CD14-positive monocyte (primary cell): ENCODE results near the gene MGARP. TPM values are rescaled to one million over a fixed set of nuclear protein-coding genes. Genes with fewer than 3 reads are reported as not detected.

Source experiments
- DNase-seq, 3 donors: peaks; one replicate each; pipeline ENCODE4 v3.0.0-alpha.2; 2011 to 2022
- H2AFZ ChIP-seq: 2 replicates; pipeline ENCODE4 v1.6.0; 2012; ENCODE audit warnings: mild to moderate bottlenecking, low read depth, low read length, inconsistent platforms; ENCODE audit not compliant: insufficient read depth, poor library complexity, severe bottlenecking
- H3K27ac ChIP-seq, 2 donors: 1 replicate in 1 of 2; 2 replicates in 1 of 2; pipeline ENCODE4 v1.5.1; 2012 to 2013; ENCODE audit warnings: low read length in 2 of 2, control low read depth in 1 of 2, inconsistent platforms in 1 of 2, low read depth in 1 of 2, mild to moderate bottlenecking in 1 of 2
- H3K27me3 ChIP-seq, 2 donors: one replicate each; pipeline versions ENCODE4 v1.6.0 to v1.6.1; 2011 to 2013; ENCODE audit warnings: low read length in 2 of 2; ENCODE audit not compliant: control insufficient read depth in 2 of 2, insufficient read depth in 2 of 2
- H3K36me3 ChIP-seq, 2 donors: replicated peaks in 1 of 2; 1 replicate in 1 of 2; 2 replicates in 1 of 2; pipeline versions ENCODE4 v1.5.1 to v1.6.1; 2012 to 2013; ENCODE audit warnings: low read length in 2 of 2, control low read depth in 1 of 2, inconsistent platforms in 1 of 2, mild to moderate bottlenecking in 1 of 2; ENCODE audit not compliant: insufficient read depth in 2 of 2, control insufficient read depth in 1 of 2
- H3K4me1 ChIP-seq, 2 donors: 1 replicate in 1 of 2; 2 replicates in 1 of 2; pipeline versions ENCODE4 v1.5.1 to v1.6.1; 2012 to 2013; ENCODE audit warnings: low read length in 2 of 2, control low read depth in 1 of 2, inconsistent platforms in 1 of 2, mild to moderate bottlenecking in 1 of 2, moderate library complexity in 1 of 2; ENCODE audit not compliant: insufficient read depth in 2 of 2, control insufficient read depth in 1 of 2
- H3K4me2 ChIP-seq: replicated peaks from 2 replicates; pipeline ENCODE3; 2012; ENCODE audit warnings: low read length, moderate library complexity, mild to moderate bottlenecking; ENCODE audit not compliant: poor library complexity, severe bottlenecking; ENCODE audit errors: extremely low read depth
- H3K4me3 ChIP-seq, 3 experiments: fragments of 200-600 bp in 1 of 3; sonication (generic) in 1 of 3; replicated peaks in 1 of 3; 1 replicate in 2 of 3; 2 replicates in 1 of 3; pipeline ENCODE4 v1.5.1; 2011 to 2013; ENCODE audit warnings: low read length in 3 of 3, mild to moderate bottlenecking in 3 of 3, control low read depth in 2 of 3, low read depth in 2 of 3, inconsistent platforms in 1 of 3, moderate library complexity in 1 of 3
- H3K79me2 ChIP-seq: 2 replicates; pipeline ENCODE4 v1.6.0; 2012; ENCODE audit warnings: mild to moderate bottlenecking, control low read depth, inconsistent platforms, low read length, moderate library complexity; ENCODE audit not compliant: insufficient read depth
- H3K9ac ChIP-seq: 2 replicates; pipeline ENCODE4 v1.6.0; 2017; ENCODE audit warnings: low read length, mild to moderate bottlenecking; ENCODE audit not compliant: insufficient read depth, poor library complexity, severe bottlenecking
- H3K9me3 ChIP-seq, 2 donors: replicated peaks in 1 of 2; 1 replicate in 1 of 2; 2 replicates in 1 of 2; pipeline versions ENCODE4 v1.5.1 to v1.6.1; 2012 to 2013; ENCODE audit warnings: low read length in 2 of 2, control low read depth in 1 of 2; ENCODE audit not compliant: control insufficient read depth in 1 of 2, insufficient read depth in 1 of 2
- H4K20me1 ChIP-seq: 2 replicates; pipeline ENCODE4 v1.6.0; 2012; ENCODE audit warnings: mild to moderate bottlenecking, low read length, control low read depth, moderate library complexity; ENCODE audit not compliant: insufficient read depth
- H3K27ac Mint-ChIP-seq, 7 donors: one replicate each; pipeline ENCODE4 v1.8.0; 2020; ENCODE audit warnings: mild to moderate bottlenecking in 7 of 7, mixed read lengths in 7 of 7, moderate library complexity in 6 of 7, inconsistent platforms in 2 of 7
- H3K27me3 Mint-ChIP-seq, 3 donors: one replicate each; pipeline ENCODE4 v1.8.0; 2021 to 2022; ENCODE audit warnings: low read depth in 3 of 3, mild to moderate bottlenecking in 3 of 3, mixed read lengths in 3 of 3, moderate library complexity in 3 of 3, inconsistent platforms in 1 of 3
- H3K36me3 Mint-ChIP-seq, 2 donors: one replicate each; pipeline ENCODE4 v1.8.0; 2020; ENCODE audit warnings: mixed read lengths in 2 of 2, inconsistent platforms in 1 of 2, mild to moderate bottlenecking in 1 of 2
- H3K4me1 Mint-ChIP-seq: one replicate; pipeline ENCODE4 v1.8.0; 2020; ENCODE audit warnings: mild to moderate bottlenecking, mixed read lengths
- H3K4me3 Mint-ChIP-seq, 2 donors: one replicate each; pipeline ENCODE4 v1.8.0; 2020; ENCODE audit warnings: mild to moderate bottlenecking in 2 of 2, mixed read lengths in 2 of 2, moderate library complexity in 1 of 2
- H3K9me3 Mint-ChIP-seq, 7 donors: one replicate each; pipeline ENCODE4 v1.8.0; 2020 to 2022; ENCODE audit warnings: mixed read lengths in 7 of 7, mild to moderate bottlenecking in 6 of 7, moderate library complexity in 6 of 7, inconsistent platforms in 2 of 7
- CTCF ChIP-seq: fragments of 200-600 bp; IDR thresholded peaks from one replicate; pipeline ENCODE4 v1.8.0; 2022; ENCODE audit warnings: antibody characterized with exemption, mild to moderate bottlenecking
- WGBS: methylation state at CpG from one replicate; pipeline ENCODE4 v1.1.5; 2013; ENCODE audit warnings: missing lambda C conversion rate; ENCODE audit not compliant: insufficient coverage; 5-methylcytosine and 5-hydroxymethylcytosine counted together
- intact Hi-C, 2 donors: fragments of 100-400 bp; cut with micrococcal nuclease; formaldehyde crosslinking; loops; one replicate each; pipeline versions ENCODE4 v1.15.0 to v1.15.1; 2023
- polyA plus RNA-seq, 3 donors: library from polyadenylated mRNA; depleted of rRNA in 1 of 3; unstranded in 2 of 3; stranded (reverse) in 1 of 3; fragments of 300-500 nt in 2 of 3; fragments of >200 nt in 1 of 3; fragmentation: Illumina TruSeq in 2 of 3; gene quantifications; 1 replicate in 2 of 3; 2 replicates in 1 of 3; pipeline ENCODE4 v1.2.3, GENCODE V29; 2012 to 2021

MGARP gene
- polyA plus RNA-seq, 3 donors = 0.19 TPM; not detected in 2

DNA sequence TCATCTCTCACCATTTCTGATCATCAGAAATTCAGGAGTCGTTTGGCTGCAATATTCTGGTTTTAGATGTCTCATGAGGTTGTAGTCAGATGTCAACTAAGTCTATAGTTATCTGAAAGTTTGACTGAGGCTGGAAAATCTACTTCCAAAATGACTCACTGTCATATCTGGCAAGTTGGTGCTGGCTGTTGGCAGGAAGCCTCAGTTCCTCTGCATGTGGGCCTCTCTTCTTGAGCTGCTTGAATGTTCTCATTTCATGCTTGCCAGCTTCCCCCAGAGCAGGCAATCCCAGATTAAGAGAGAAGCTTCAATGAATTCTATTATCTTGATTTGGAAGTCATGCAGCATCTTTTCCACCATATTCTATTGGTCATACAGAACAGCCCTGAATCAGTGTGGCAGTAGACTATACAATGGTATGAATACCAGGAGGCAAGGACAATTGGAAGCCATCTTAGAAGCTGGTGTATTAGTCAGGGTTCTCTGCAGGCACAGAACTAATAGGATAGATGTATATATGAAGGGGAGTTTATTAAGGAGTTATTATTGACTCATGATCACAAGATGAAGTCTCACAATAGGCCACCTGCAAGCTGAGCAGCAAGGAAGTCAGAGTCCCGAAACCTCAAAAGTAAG lies 56.2 kb downstream of the MGARP start:
- peak in 1 of 3 donors; percentile 38 for DNase-seq
- no peak overlapping the region for H3K4me3 Mint-ChIP-seq

GRCh38 chr4:139222215-139222614 lies 57.8 kb downstream of the MGARP start:
- H3K27ac Mint-ChIP-seq = no peak overlapping the region
- H3K4me1 Mint-ChIP-seq = peaks cover 20% of the 10 kb centered on the region
- H3K4me3 Mint-ChIP-seq = no peak overlapping the region
- peaks cover 0 to 3% (median 0%) of the 10 kb centered on the region in 3 donors for H3K27me3 Mint-ChIP-seq
- no peak for DNase-seq
- Histone ChIP-seq H3K36me3 (no peaks in the 10 kb centered on the region), H4K20me1 (no peaks in the 10 kb centered on the region), H3K27me3 (no peaks in the 10 kb centered on the region), H3K79me2 (no peaks in the 10 kb centered on the region), H3K4me1 (peaks cover 10 to 22% of the 10 kb centered on the region in 2 donors), H2AFZ (peak overlapping the region; percentile 2), H3K9ac (no peak overlapping the region), H3K27ac (no peak overlapping the region), H3K9me3 (no peaks in the 10 kb centered on the region), H3K4me3 (no peak overlapping the region), H3K4me2 (no peak overlapping the region)
- TF ChIP-seq CTCF = no peak
- H3K36me3 Mint-ChIP-seq = no peaks in the 10 kb centered on the region
- H3K9me3 Mint-ChIP-seq = peaks cover 0 to 3% (median 1%) of the 10 kb centered on the region in 7 donors
- intact Hi-C loops = loop anchor here (10.0 kb wide), 2 partner anchors 47 to 73 kb away; partner anchors contain the start of gene ELF2 (in 1 of the 2)
- WGBS = 100% methylated on average over 1 of the region's 5 CpGs

More for the DNA sequence above, 56.2 kb downstream of the MGARP start:
- Histone ChIP-seq H3K9me3 (no peaks in the 10 kb centered on the region), H3K27ac (no peak overlapping the region), H4K20me1 (no peaks in the 10 kb centered on the region), H3K9ac (no peak overlapping the region), H2AFZ (peak overlapping the region; percentile 37), H3K79me2 (no peaks in the 10 kb centered on the region), H3K4me3 (no peak overlapping the region), H3K4me2 (no peak overlapping the region), H3K36me3 (no peaks in the 10 kb centered on the region), H3K4me1 (peaks cover 10 to 26% of the 10 kb centered on the region in 2 donors), H3K27me3 (no peaks in the 10 kb centered on the region)
- no peaks in the 10 kb centered on the region for H3K36me3 Mint-ChIP-seq
- WGBS = 88% methylated on average over 1 of the region's 2 CpGs
- peaks cover 0 to 4% (median 0%) of the 10 kb centered on the region in 3 donors for H3K27me3 Mint-ChIP-seq
- H3K9me3 Mint-ChIP-seq = peaks cover 0 to 3% (median 1%) of the 10 kb centered on the region in 7 donors
- H3K27ac Mint-ChIP-seq = peak overlapping the region in 1 of 7 donors; percentile 46
- H3K4me1 Mint-ChIP-seq = peaks cover 26% of the 10 kb centered on the region
- intact Hi-C loops = loop anchor here (10.0 kb wide), 2 partner anchors 49 to 71 kb away; partner anchors contain the start of gene ELF2 (in 1 of the 2)
- TF ChIP-seq CTCF = no peak
